Testis (tissue), 2 donors: ENCODE measurements around the gene SRSF8.

Experiments used
- CTCF ChIP-seq, 3 experiments: fragments of 450-650 bp in 2 of 3; fragments of 200-600 bp in 1 of 3; sonication (generic) in 1 of 3; IDR thresholded peaks; one replicate each; pipeline ENCODE4 v1.5.1; 2016 to 2019; ENCODE audit warnings: antibody characterized with exemption in 3 of 3, mild to moderate bottlenecking in 2 of 3, moderate library complexity in 1 of 3
- POLR2A ChIP-seq: fragments of 450-650 bp; IDR thresholded peaks from one replicate; pipeline ENCODE4 v1.6.1; 2017; ENCODE audit warnings: antibody characterized with exemption, mild to moderate bottlenecking, moderate library complexity

GRCh38 chr11:95095858-95096587, 29.3 kb downstream of the SRSF8 start:
- TF ChIP-seq CTCF (IDR thresholded peaks at IDR 0.05) (no peak), POLR2A (no peak)
